ENCODE measurements around the gene SLC25A47.

GRCh38 chr14:100334904-100335303 is 11.8 kb downstream of the SLC25A47 start:
- no peak for TF ChIP-seq CTCF (IDR thresholded peaks at IDR 0.05)
- TF ChIP-seq POLR2A (IDR thresholded peaks at IDR 0.05): no peak

Data from body of pancreas (tissue), 4 donors.